Large intestine (tissue), 12 donors: ENCODE data around the gene SYT8. TPM values are rescaled to one million over a fixed set of nuclear protein-coding genes. Genes with fewer than 3 reads are reported as not detected.
A peak's percentile ranks its signal among the peaks of the same experiment; 100 is the strongest.

Source experiments
- DNase-seq, 2 donors: peaks; one replicate each; pipeline versions ENCODE4 v3.0.0 to v3.0.0-alpha.2; 2013
- H3K27ac ChIP-seq: one replicate; pipeline ENCODE4 v1.5.1; 2013; ENCODE audit warnings: low read length
- H3K27me3 ChIP-seq: 2 replicates; pipeline ENCODE4 v1.6.1; 2013; ENCODE audit warnings: low read length; ENCODE audit not compliant: control insufficient read depth, insufficient read depth
- H3K36me3 ChIP-seq: 2 replicates; pipeline ENCODE4 v1.6.1; 2013; ENCODE audit warnings: low read length; ENCODE audit not compliant: control insufficient read depth, insufficient read depth
- H3K4me1 ChIP-seq: one replicate; pipeline ENCODE4 v1.6.1; 2013; ENCODE audit warnings: low read length; ENCODE audit not compliant: control insufficient read depth, insufficient read depth
- H3K4me3 ChIP-seq: one replicate; pipeline ENCODE4 v1.5.1; 2013; ENCODE audit warnings: low read length
- H3K9me3 ChIP-seq: one replicate; pipeline ENCODE4 v1.6.1; 2013; ENCODE audit warnings: mild to moderate bottlenecking, low read depth, low read length, moderate library complexity; ENCODE audit not compliant: control insufficient read depth
- WGBS: methylation state at CpG from one replicate; pipeline ENCODE4 v1.1.5; 2013; ENCODE audit warnings: low lambda C conversion rate; ENCODE audit not compliant: insufficient coverage; 5-methylcytosine and 5-hydroxymethylcytosine counted together
- long read RNA-seq, 11 donors: transcript quantifications; one replicate each; lab custom pipeline, GENCODE V29; 2026
- polyA plus RNA-seq: library from polyadenylated mRNA; unstranded; fragments of 120-200 nt; gene quantifications from one replicate; pipeline ENCODE4 v1.2.1, GENCODE V29; 2013

Gene SYT8
- polyA plus RNA-seq = 2.7 TPM
- long read RNA-seq, donor 1 = 0 reads
- long read RNA-seq, donor 2 = 0 reads
- long read RNA-seq, donor 3 = 0 reads
- long read RNA-seq, donor 4 = 0 reads
- long read RNA-seq, donor 5 = 0 reads
- long read RNA-seq, donor 6, partial matches to known transcripts = 0 of 1 reads
- long read RNA-seq, donor 6, other reads (novel, unspliced or antisense) = 0 of 1 reads
- long read RNA-seq, donor 7 = 0 reads
- long read RNA-seq, donor 8 = 0 reads
- long read RNA-seq, donor 9 = 0 reads
- long read RNA-seq, donor 10, partial matches to known transcripts = 0 of 1 reads
- long read RNA-seq, donor 10, other reads (novel, unspliced or antisense) = 0 of 1 reads
- long read RNA-seq, donor 11 = 0 reads

- H3K27me3 ChIP-seq = no peaks in the 10 kb centered on the region
- peaks cover 65% of the 10 kb centered on the region for H3K4me1 ChIP-seq
- H3K27ac ChIP-seq = peak within 1 kb of the TSS; percentile 88
- no peak within 1 kb of the TSS for H3K4me3 ChIP-seq
- H3K36me3 ChIP-seq = no peaks in the 10 kb centered on the region
- no peaks in the 10 kb centered on the region for H3K9me3 ChIP-seq
- no peak for DNase-seq
- no CpG with 5 or more reads among the region's 26 CpGs for WGBS
Measured at GRCh38 chr11:1834779-1835670, at the start of gene SYT8. Gene SYT8, plus strand, starts transcription at chr11:1834990. Its CDS starts 116 bp downstream, at chr11:1835106.

GRCh38 chr11:1785749-1786413, 48.9 kb upstream of the SYT8 start:
- DNase-seq = no peak
- Histone ChIP-seq H3K9me3 (peaks cover 4% of the 10 kb centered on the region), H3K27me3 (no peaks in the 10 kb centered on the region), H3K36me3 (no peaks in the 10 kb centered on the region), H3K4me3 (no peak overlapping the region), H3K27ac (no peak overlapping the region), H3K4me1 (no peaks in the 10 kb centered on the region)
- 96% methylated on average over 4 of the region's 21 CpGs for WGBS

GRCh38 chr11:1786466-1786865, 48.3 kb upstream of the SYT8 start:
- H3K9me3 ChIP-seq = peaks cover 4% of the 10 kb centered on the region
- H3K36me3 ChIP-seq = no peaks in the 10 kb centered on the region
- H3K27ac ChIP-seq = no peak overlapping the region
- H3K4me1 ChIP-seq = no peaks in the 10 kb centered on the region
- no peak for DNase-seq
- H3K27me3 ChIP-seq = no peaks in the 10 kb centered on the region
- no peak overlapping the region for H3K4me3 ChIP-seq
- WGBS = 67% methylated on average over 1 of the region's 4 CpGs

- peak; percentile 32 to 73 for DNase-seq
- Histone ChIP-seq H3K9me3 (peaks cover 4% of the 10 kb centered on the region), H3K27ac (no peak overlapping the region), H3K4me1 (no peaks in the 10 kb centered on the region), H3K4me3 (no peak overlapping the region), H3K27me3 (no peaks in the 10 kb centered on the region), H3K36me3 (no peaks in the 10 kb centered on the region)
- 0% methylated on average over 1 of the region's 6 CpGs for WGBS
Measured at GRCh38 chr11:1791912-1792311, 42.9 kb upstream of the SYT8 start.

- Histone ChIP-seq H3K27ac (no peak overlapping the region), H3K4me3 (no peak overlapping the region), H3K27me3 (no peaks in the 10 kb centered on the region), H3K4me1 (no peaks in the 10 kb centered on the region), H3K36me3 (no peaks in the 10 kb centered on the region), H3K9me3 (peaks cover 4% of the 10 kb centered on the region)
- no CpG with 5 or more reads among the region's 12 CpGs for WGBS
- no peak for DNase-seq
Measured at GRCh38 chr11:1792461-1792860, 42.3 kb upstream of the SYT8 start.

- H3K36me3 ChIP-seq = no peaks in the 10 kb centered on the region
- H3K27ac ChIP-seq = no peak overlapping the region
- DNase-seq = no peak
- H3K9me3 ChIP-seq = peaks cover 4% of the 10 kb centered on the region
- H3K4me3 ChIP-seq = no peak overlapping the region
- no peaks in the 10 kb centered on the region for H3K27me3 ChIP-seq
- no peaks in the 10 kb centered on the region for H3K4me1 ChIP-seq
- WGBS = 90% methylated on average over 3 of the region's 3 CpGs
Measured at GRCh38 chr11:1793081-1793480, 41.7 kb upstream of the SYT8 start.

GRCh38 chr11:1796413-1797011, 38.3 kb upstream of the SYT8 start:
- no peak overlapping the region for H3K4me3 ChIP-seq
- WGBS = 60% methylated on average over 1 of the region's 12 CpGs
- H3K4me1 ChIP-seq = no peaks in the 10 kb centered on the region
- H3K36me3 ChIP-seq = no peaks in the 10 kb centered on the region
- no peak overlapping the region for H3K27ac ChIP-seq
- H3K9me3 ChIP-seq = no peaks in the 10 kb centered on the region
- DNase-seq = no peak
- H3K27me3 ChIP-seq = no peaks in the 10 kb centered on the region

- Histone ChIP-seq H3K4me1 (no peaks in the 10 kb centered on the region), H3K27ac (no peak overlapping the region), H3K36me3 (no peaks in the 10 kb centered on the region), H3K9me3 (no peaks in the 10 kb centered on the region), H3K27me3 (no peaks in the 10 kb centered on the region), H3K4me3 (no peak overlapping the region)
- no CpG with 5 or more reads among the region's 14 CpGs for WGBS
- DNase-seq = no peak
Measured at GRCh38 chr11:1797391-1798125, 37.2 kb upstream of the SYT8 start.

- H3K36me3 ChIP-seq = no peaks in the 10 kb centered on the region
- no peak overlapping the region for H3K4me3 ChIP-seq
- no peak overlapping the region for H3K27ac ChIP-seq
- no peaks in the 10 kb centered on the region for H3K9me3 ChIP-seq
- H3K4me1 ChIP-seq = peaks cover 7% of the 10 kb centered on the region
- WGBS = no CpG with 5 or more reads among the region's 20 CpGs
- no peak for DNase-seq
- H3K27me3 ChIP-seq = no peaks in the 10 kb centered on the region
Measured at GRCh38 chr11:1803246-1803645, 31.5 kb upstream of the SYT8 start.
